ENCODE data around the gene CEMIP. TPM values are rescaled to one million over a fixed set of nuclear protein-coding genes. Genes with fewer than 3 reads are reported as not detected.

Gene CEMIP
- total RNA-seq, 1 experiment from 2014 or later, result 0.61 TPM

- H3K27ac ChIP-seq, result no peak overlapping the region
- H4K20me1 ChIP-seq (ENCODE audit: insufficient read depth), result no peaks in the 10 kb centered on the region
- H3K4me1 ChIP-seq (replicated peaks; ENCODE audit: insufficient read depth), result no peaks in the 10 kb centered on the region
- DNase-seq, result no peak
- no peak for TF ChIP-seq EZH2 (IDR thresholded peaks at IDR 0.05; ENCODE audit: low read depth)
- TF ChIP-seq, protein P1, sequence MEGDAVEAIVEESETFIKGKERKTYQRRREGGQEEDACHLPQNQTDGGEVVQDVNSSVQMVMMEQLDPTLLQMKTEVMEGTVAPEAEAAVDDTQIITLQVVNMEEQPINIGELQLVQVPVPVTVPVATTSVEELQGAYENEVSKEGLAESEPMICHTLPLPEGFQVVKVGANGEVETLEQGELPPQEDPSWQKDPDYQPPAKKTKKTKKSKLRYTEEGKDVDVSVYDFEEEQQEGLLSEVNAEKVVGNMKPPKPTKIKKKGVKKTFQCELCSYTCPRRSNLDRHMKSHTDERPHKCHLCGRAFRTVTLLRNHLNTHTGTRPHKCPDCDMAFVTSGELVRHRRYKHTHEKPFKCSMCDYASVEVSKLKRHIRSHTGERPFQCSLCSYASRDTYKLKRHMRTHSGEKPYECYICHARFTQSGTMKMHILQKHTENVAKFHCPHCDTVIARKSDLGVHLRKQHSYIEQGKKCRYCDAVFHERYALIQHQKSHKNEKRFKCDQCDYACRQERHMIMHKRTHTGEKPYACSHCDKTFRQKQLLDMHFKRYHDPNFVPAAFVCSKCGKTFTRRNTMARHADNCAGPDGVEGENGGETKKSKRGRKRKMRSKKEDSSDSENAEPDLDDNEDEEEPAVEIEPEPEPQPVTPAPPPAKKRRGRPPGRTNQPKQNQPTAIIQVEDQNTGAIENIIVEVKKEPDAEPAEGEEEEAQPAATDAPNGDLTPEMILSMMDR (conservative IDR thresholded peaks at IDR 0.05), result no peak
- no peaks in the 10 kb centered on the region for H3K27me3 ChIP-seq (ENCODE audit: insufficient read depth, low read depth)
- no peaks in the 10 kb centered on the region for H3K9me2 ChIP-seq (ENCODE audit: insufficient read depth)
- no peak overlapping the region for H3K4me3 ChIP-seq
- H3K4me2 ChIP-seq, result no peak overlapping the region
- no peaks in the 10 kb centered on the region for H3K36me3 ChIP-seq (ENCODE audit: low read depth)
- intact Hi-C loops (cut with micrococcal nuclease; ENCODE audit: unreplicated experiment), result no loop called here
- no peaks in the 10 kb centered on the region for H3K79me2 ChIP-seq (ENCODE audit: low read depth)
- no peaks in the 10 kb centered on the region for H3K9me3 ChIP-seq (ENCODE audit: insufficient read depth, low read depth)
- ChIA-PET CTCF (interaction anchor here (0.6 kb wide), 1 partner anchor 521 kb away, joined by 3 read pairs; no protein-coding TSS in a partner anchor), POLR2A (ENCODE audit: unreplicated experiment) (no interaction called here)
- H2AFZ ChIP-seq, result no peak overlapping the region
- no TSS peak for BruUV-seq (replicated peaks)
- H3F3A ChIP-seq (ENCODE audit: insufficient read depth, low read depth), result no peaks in the 10 kb centered on the region
Observed at GRCh38 chr15:80942266-80942665, 163.1 kb downstream of the CEMIP start.

GRCh38 chr15:80942746-80943565 is 163.8 kb downstream of the CEMIP start:
- no peaks in the 10 kb centered on the region for H4K20me1 ChIP-seq (ENCODE audit: insufficient read depth)
- DNase-seq, result no peak
- BruUV-seq (replicated peaks), result no TSS peak
- H3K4me2 ChIP-seq, result no peak overlapping the region
- no peaks in the 10 kb centered on the region; the same call in 1 of the 2 replicates for H3K36me3 ChIP-seq (ENCODE audit: low read depth)
- ChIA-PET POLR2A (ENCODE audit: unreplicated experiment) (no interaction called here), CTCF (no interaction called here)
- H3F3A ChIP-seq (ENCODE audit: insufficient read depth, low read depth), result no peaks in the 10 kb centered on the region
- H2AFZ ChIP-seq, result no peak overlapping the region
- TF ChIP-seq EZH2 (IDR thresholded peaks at IDR 0.05; ENCODE audit: low read depth), result no peak
- TF ChIP-seq, protein P1 (conservative IDR thresholded peaks at IDR 0.05), result no peak
- H3K4me3 ChIP-seq, result no peak overlapping the region
- H3K9me3 ChIP-seq (ENCODE audit: insufficient read depth, low read depth), result no peaks in the 10 kb centered on the region
- H3K27ac ChIP-seq, result no peak overlapping the region
- H3K27me3 ChIP-seq (ENCODE audit: insufficient read depth, low read depth), result no peaks in the 10 kb centered on the region
- H3K4me1 ChIP-seq (replicated peaks; ENCODE audit: insufficient read depth), result no peaks in the 10 kb centered on the region
- intact Hi-C loops (cut with micrococcal nuclease; ENCODE audit: unreplicated experiment), result no loop called here
- H3K79me2 ChIP-seq (ENCODE audit: low read depth), result no peaks in the 10 kb centered on the region
- no peaks in the 10 kb centered on the region for H3K9me2 ChIP-seq (ENCODE audit: insufficient read depth)

DNA sequence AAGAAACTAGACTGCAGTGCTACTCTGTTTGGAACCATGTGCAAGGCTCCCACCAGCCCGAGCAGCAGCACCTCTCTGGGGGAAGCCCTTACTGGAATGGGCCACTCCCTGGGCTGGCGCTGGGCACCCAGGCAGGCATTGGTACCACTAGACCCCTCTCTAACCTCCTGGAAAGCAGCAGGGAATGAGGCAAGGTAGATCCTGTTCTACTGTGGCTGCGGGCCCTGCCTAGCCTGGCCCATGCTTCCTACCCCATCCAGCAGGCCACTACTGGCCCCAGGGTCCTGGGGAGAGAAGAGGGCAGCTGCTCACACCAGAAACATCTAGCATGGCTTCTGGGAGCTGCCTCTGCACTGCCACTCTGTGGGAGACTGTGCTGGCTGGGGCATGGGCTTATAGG is 165.6 kb downstream of the CEMIP start:
- ChIA-PET POLR2A (ENCODE audit: unreplicated experiment) (no interaction called here), CTCF (no interaction called here)
- intact Hi-C loops (cut with micrococcal nuclease; ENCODE audit: unreplicated experiment), result no loop called here

More for the DNA sequence above, 165.6 kb downstream of the CEMIP start:
- Histone ChIP-seq H4K20me1 (ENCODE audit: insufficient read depth) (no peaks in the 10 kb centered on the region), H3K79me2 (ENCODE audit: low read depth) (no peaks in the 10 kb centered on the region), H3K27ac (no peak overlapping the region), H3K27me3 (ENCODE audit: insufficient read depth, low read depth) (no peaks in the 10 kb centered on the region), H3K4me2 (no peak overlapping the region), H3F3A (ENCODE audit: insufficient read depth, low read depth) (no peaks in the 10 kb centered on the region), H2AFZ (no peak overlapping the region), H3K4me3 (no peak overlapping the region), H3K36me3 (ENCODE audit: low read depth) (peaks cover 6% of the 10 kb centered on the region), H3K9me2 (ENCODE audit: insufficient read depth) (no peaks in the 10 kb centered on the region), H3K4me1 (replicated peaks; ENCODE audit: insufficient read depth) (no peaks in the 10 kb centered on the region), H3K9me3 (ENCODE audit: insufficient read depth, low read depth) (no peaks in the 10 kb centered on the region)
- TF ChIP-seq, protein P1 (conservative IDR thresholded peaks at IDR 0.05), result no peak
- TF ChIP-seq EZH2 (IDR thresholded peaks at IDR 0.05; ENCODE audit: low read depth), result no peak
- DNase-seq, result no peak
- no TSS peak for BruUV-seq (replicated peaks)
